Spinal cord (tissue), 10 donors: ENCODE measurements around the gene NAAA. TPM values are rescaled to one million over a fixed set of nuclear protein-coding genes. Genes with fewer than 3 reads are reported as not detected.
"Not testable (repeated sequence)": the region's sequence is repeated elsewhere in the genome, so short reads cannot be mapped to it uniquely, and the experiment has no call there.

Experiments used
- DNase-seq, 6 donors: peaks; one replicate each; pipeline versions ENCODE4 v3.0.0 to v3.0.0-alpha.2; 2013 to 2015; ENCODE audit warnings: low spot score in 6 of 6, low read depth in 4 of 6
- H3K27ac ChIP-seq: one replicate; pipeline ENCODE4 v1.5.1; 2013; ENCODE audit warnings: low read depth, low read length, control low read depth
- H3K27me3 ChIP-seq: one replicate; pipeline ENCODE4 v1.6.1; 2013; ENCODE audit warnings: low read length; ENCODE audit not compliant: control insufficient read depth, insufficient read depth
- H3K36me3 ChIP-seq: one replicate; pipeline ENCODE4 v1.6.1; 2013; ENCODE audit warnings: low read length; ENCODE audit not compliant: control insufficient read depth, insufficient read depth
- H3K4me1 ChIP-seq: one replicate; pipeline ENCODE4 v1.6.1; 2013; ENCODE audit warnings: low read length; ENCODE audit not compliant: control insufficient read depth, insufficient read depth
- H3K4me3 ChIP-seq: one replicate; pipeline ENCODE4 v1.5.1; 2013; ENCODE audit warnings: low read depth, low read length, control low read depth
- H3K9me3 ChIP-seq: one replicate; pipeline ENCODE4 v1.6.1; 2013; ENCODE audit warnings: low read length; ENCODE audit not compliant: control insufficient read depth, insufficient read depth
- WGBS: methylation state at CpG from one replicate; pipeline ENCODE4 v1.1.5; 2013; ENCODE audit warnings: missing lambda C conversion rate; ENCODE audit not compliant: insufficient coverage; 5-methylcytosine and 5-hydroxymethylcytosine counted together
- polyA plus RNA-seq, 2 donors: library from polyadenylated mRNA; unstranded; fragments of 120-200 nt; gene quantifications; one replicate each; pipeline ENCODE4 v1.2.1, GENCODE V29; 2013; ENCODE audit not compliant: insufficient read length in 2 of 2
- total RNA-seq, 2 donors: library from RNA; depleted of rRNA in 1 of 2; stranded (reverse); fragments of 120-200 nt in 1 of 2; fragments of >200 nt in 1 of 2; gene quantifications; one replicate each; pipeline versions ENCODE4 v1.2.3 to v1.2.4, GENCODE V29; 2013 to 2014
- donor health status: healthy.

Gene NAAA
- total and polyA plus RNA-seq, 4 donors, result 11.5 to 23.9 (median 12.4) TPM

DNA sequence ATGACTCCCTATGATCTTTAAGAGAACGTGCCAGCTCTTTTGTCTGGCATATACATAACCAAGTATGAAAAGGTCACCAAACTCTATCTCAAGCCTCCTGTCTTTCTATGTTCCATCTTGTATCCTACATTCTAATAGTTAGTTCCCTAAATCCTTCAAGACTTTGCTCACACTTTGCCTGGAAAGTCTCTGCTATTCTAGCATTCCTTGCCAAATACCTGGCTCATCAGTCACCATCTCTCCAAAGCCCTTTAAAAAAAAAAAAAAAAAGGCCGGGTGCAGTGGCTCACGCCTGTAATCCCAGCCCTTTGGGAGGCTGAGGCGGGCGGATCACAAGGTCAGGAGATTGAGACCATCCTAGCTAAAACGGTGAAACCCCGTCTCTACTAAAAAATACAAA, 17.7 kb upstream of the NAAA start:
- H3K36me3 ChIP-seq, result peaks cover 50% of the 10 kb centered on the region
- H3K4me3 ChIP-seq, H3K27ac ChIP-seq, H3K4me1 ChIP-seq, H3K9me3 ChIP-seq, H3K27me3 ChIP-seq, DNase-seq: not testable (repeated sequence)
- WGBS, result 92% methylated on average over 1 of the region's 7 CpGs

DNA sequence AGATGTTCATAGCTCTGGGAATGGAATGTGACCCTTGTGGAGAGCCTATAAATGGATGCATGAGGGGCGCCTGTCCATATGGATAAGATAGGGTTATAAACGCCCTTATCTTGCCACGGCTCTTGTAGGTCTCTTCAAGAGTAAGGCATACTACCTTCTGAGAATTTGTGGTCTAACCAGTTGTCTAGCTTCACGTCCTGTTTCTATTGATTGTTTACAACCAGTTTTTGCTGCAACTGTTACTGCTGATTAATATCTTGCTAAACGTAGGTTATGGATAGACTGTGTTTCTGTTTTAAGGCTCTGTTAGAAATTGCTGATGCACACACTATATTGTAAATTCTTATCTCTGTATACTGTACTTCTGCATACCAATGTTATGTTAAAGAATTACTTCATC, 14.0 kb upstream of the NAAA start:
- not testable (repeated sequence) for DNase-seq, H3K27ac ChIP-seq, H3K4me3 ChIP-seq, H3K4me1 ChIP-seq, H3K9me3 ChIP-seq, H3K27me3 ChIP-seq
- peaks cover 49% of the 10 kb centered on the region for H3K36me3 ChIP-seq
- 100% methylated on average over 1 of the region's 5 CpGs for WGBS

DNA sequence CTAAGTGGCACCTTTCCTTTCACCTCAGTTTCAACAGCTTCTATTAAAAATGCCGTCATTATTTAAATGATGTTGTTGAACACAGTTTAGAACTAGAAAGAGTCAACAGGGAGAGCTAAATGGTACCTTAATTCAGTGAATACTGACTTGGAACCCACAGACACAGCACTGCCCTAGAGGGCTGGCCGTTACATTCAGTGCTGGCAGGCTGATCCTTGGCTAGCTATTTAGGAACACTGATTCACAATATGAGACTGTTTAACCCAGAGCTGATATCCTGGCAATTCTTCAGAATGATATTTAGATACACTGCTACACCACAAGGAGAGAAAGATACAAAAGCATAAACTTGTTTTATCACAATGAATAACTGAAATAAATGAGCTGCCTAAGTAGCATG, 12.7 kb upstream of the NAAA start:
- DNase-seq, result no peak
- Histone ChIP-seq H3K9me3 (no peaks in the 10 kb centered on the region), H3K27me3 (no peaks in the 10 kb centered on the region), H3K36me3 (peaks cover 43% of the 10 kb centered on the region), H3K27ac (no peak overlapping the region), H3K4me3 (no peak overlapping the region), H3K4me1 (no peaks in the 10 kb centered on the region)
- 60% methylated on average over 1 of the region's 2 CpGs for WGBS

DNA sequence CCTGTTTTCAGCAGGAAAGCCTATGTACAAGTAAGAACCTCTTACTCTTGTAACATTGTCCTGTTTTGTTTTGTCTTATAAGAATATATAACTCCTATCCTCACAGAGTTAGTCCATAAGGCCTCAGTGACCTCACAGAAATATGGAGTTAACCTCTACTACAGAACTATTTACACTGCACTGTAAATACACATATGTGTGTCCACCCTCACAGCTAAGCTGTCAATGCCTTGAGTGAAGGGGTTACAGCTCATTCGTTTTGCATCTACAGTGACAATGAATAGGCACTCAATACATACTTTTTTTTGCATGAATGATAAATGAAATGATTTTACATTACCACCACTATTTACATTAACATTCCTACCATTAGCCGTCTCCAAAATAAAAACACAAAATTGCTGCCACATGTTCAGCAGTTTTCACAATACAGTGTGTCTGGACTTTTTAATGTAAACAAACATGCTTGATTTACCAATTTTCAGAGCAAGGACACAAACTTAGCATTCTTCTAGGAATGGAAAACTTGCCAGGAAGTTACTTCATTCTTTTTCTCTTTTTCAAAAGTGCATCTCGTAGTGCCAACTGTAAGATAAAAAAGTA, 9.5 kb upstream of the NAAA start:
- Histone ChIP-seq H3K27ac (no peak overlapping the region), H3K4me3 (no peak overlapping the region), H3K27me3 (no peaks in the 10 kb centered on the region), H3K4me1 (no peaks in the 10 kb centered on the region), H3K36me3 (peaks cover 21% of the 10 kb centered on the region), H3K9me3 (no peaks in the 10 kb centered on the region)
- 80% methylated on average over 1 of the region's 3 CpGs for WGBS
- no peak for DNase-seq

DNA sequence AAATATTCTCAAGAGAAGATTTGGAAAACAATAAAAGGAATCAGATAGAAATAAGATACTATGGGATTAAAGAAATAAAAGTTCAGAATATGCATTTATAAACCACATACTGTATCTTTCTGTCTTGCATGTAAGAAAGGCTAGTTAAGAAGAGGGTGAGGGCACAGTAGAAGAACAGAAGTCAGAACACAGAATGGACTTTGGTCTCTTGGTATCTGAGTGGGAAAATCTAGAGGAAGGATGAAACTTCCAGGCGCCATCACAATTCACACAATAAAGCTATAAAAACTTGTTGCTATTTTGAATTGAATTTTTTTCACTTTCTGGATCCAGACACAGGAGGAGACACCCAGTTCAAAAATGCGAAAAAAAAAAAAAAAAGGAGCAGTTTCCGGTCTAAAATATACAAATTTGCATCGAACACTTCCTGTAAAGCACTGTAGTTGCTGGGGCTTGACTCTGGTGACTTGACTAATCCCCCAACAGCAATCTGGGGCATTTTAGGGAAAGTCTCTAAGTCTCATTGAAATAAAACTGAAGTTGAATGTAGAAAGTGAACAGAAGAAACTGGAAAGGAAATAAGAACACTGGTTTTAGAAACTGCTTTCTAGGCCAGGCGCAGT, 8.1 kb upstream of the NAAA start:
- Histone ChIP-seq H3K4me1 (no peaks in the 10 kb centered on the region), H3K27ac (no peak overlapping the region), H3K9me3 (no peaks in the 10 kb centered on the region), H3K4me3 (no peak overlapping the region), H3K27me3 (no peaks in the 10 kb centered on the region), H3K36me3 (peaks cover 13% of the 10 kb centered on the region)
- DNase-seq, result no peak
- 89% methylated on average over 1 of the region's 5 CpGs for WGBS

DNA sequence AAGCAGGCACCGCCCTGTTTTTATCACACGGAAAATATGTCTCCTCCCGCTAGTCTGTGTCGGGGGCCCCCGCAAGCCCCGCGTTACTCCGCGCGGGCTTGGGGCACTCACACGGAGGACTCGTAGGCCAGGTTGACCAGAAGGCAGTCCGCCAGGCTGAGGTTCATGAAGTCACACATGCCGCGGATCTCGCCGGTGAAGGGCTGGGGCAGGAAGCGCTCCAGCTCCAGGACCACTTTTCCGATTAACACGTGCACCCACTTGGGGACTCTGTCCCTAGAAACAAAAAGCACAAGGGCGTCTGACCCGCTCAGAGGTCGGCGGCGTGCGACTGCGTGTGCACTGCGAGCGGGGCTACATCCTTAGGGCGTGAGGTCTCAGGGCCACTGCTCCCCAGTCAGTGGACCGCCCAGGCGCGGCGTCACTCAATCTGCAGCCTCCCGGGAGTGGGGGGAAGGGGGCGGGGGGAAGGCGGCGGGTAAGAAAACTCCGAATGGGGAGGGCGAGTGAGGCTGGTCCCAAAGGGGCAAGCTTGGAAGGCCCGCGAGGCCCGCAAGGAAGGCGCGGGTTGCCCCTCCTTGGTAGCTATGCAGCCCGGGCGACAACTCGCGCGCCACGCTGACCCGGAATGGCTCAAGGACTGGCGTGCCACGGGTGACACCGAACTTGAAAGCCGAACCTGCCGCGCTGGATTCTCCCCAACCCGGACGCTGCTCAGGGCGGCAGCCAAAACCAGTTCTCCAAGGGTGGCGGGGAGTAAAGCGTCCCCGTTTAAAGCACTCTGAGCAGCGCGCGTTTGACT, 722 bp downstream of the NAAA start:
- Histone ChIP-seq H3K27ac (peak overlapping the region; percentile 40), H3K9me3 (no peaks in the 10 kb centered on the region), H3K36me3 (peaks cover 3% of the 10 kb centered on the region), H3K27me3 (no peaks in the 10 kb centered on the region), H3K4me1 (peaks cover 12% of the 10 kb centered on the region), H3K4me3 (peak overlapping the region; percentile 75)
- DNase-seq, result peak in 5 of 6 donors; percentile 18 to 72 (median 22)
- under 1% methylated on average over 63 of the region's 67 CpGs for WGBS

DNA sequence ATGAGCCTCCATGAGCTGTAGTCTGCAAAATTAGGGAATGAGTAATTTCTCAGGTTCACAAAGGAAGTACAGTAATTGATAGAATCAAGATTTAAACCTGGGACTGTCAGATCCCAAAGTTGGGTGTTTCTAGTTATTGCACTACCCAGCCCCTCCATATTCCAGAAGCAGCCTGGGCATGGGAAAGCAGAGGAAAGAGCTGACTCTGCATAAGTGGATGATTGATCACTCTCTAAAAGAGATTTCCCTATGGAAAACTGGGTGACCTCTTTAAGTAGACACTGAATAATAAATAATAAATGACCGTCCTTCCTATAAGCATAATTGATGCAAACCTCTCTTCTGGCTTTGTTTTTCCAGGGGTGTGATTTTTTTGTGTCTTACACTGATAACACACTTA, 5.2 kb downstream of the NAAA start:
- peaks cover 5% of the 10 kb centered on the region for H3K36me3 ChIP-seq
- no peak overlapping the region for H3K27ac ChIP-seq
- peaks cover 7% of the 10 kb centered on the region for H3K4me1 ChIP-seq
- H3K27me3 ChIP-seq, result no peaks in the 10 kb centered on the region
- no CpG with 5 or more reads among the region's 1 CpG for WGBS
- H3K4me3 ChIP-seq, result no peak overlapping the region
- DNase-seq, result no peak
- no peaks in the 10 kb centered on the region for H3K9me3 ChIP-seq

DNA sequence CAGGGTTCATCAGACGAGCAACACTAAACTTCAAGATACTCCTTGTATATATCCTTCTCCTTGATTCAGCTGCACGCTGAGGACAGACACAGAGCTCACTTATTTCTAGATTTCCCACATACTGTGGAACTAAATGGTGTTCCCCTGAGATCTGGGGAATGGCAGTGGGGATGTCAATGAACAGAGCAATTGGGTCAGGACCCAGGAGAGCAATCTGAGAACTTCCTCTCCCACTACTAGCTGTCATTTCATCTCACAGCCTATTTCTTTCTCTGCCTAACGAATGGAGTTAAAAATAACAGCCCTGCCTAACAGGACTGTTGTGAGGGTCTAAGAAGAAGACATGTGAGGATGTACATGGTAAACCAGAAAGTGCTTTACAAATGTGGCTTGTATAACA, 10.7 kb downstream of the NAAA start:
- Histone ChIP-seq H3K4me1 (no peaks in the 10 kb centered on the region), H3K36me3 (peaks cover 10% of the 10 kb centered on the region), H3K27ac (no peak overlapping the region), H3K27me3 (no peaks in the 10 kb centered on the region), H3K9me3 (no peaks in the 10 kb centered on the region), H3K4me3 (no peak overlapping the region)
- DNase-seq, result no peak
- WGBS, result 100% methylated on average over 1 of the region's 3 CpGs

DNA sequence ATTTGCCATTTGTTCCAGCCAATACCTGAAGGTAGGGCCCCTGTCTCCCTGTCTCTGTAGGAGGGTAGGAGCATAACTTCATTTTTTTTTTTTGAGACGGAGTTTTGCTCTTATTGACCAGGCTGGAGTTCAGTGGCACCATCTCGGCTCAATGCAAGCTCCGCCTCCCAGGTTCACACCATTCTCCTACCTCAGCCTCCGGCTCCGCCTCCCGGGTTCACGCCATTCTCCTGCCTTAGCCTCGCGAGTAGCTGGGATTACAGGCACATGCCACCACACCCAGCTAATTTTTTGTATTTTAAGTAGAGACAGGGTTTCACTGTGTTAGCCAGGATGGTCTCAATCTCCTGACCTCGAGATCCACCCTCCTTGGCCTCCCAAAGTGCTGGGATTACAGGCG, 15.9 kb downstream of the NAAA start:
- not testable (repeated sequence) for H3K4me3 ChIP-seq, H3K9me3 ChIP-seq, H3K27me3 ChIP-seq, H3K27ac ChIP-seq, DNase-seq, H3K4me1 ChIP-seq
- WGBS, result 96% methylated on average over 5 of the region's 11 CpGs
- H3K36me3 ChIP-seq, result peaks cover 12% of the 10 kb centered on the region
